RCC 7860 (cell line): ENCODE results near the gene SETD2.
"Not testable (repeated sequence)": the region's sequence is repeated elsewhere in the genome, so short reads cannot be mapped to it uniquely, and the experiment has no call there.

Source experiments
- DNase-seq: peaks from one replicate; pipeline ENCODE4 v3.0.0-alpha.2; 2015; ENCODE audit warnings: low spot score
- FAIRE-seq: peaks from 2 replicates; lab custom pipeline; 2012; peaks lifted over from hg19 to GRCh38; lab: Jason Lieb, UNC

SETD2 gene

GRCh38 chr3:47042231-47042791 lies 121.6 kb downstream of the SETD2 start:
- DNase-seq (no peak), FAIRE-seq (no peak)

- FAIRE-seq (no peak), DNase-seq (no peak)
These were observed 122.8 kb downstream of the SETD2 start for GRCh38 chr3:47041114-47041513.

- not testable (repeated sequence) for FAIRE-seq, DNase-seq
These were observed 126.6 kb downstream of the SETD2 start for GRCh38 chr3:47037302-47037701.

DNA sequence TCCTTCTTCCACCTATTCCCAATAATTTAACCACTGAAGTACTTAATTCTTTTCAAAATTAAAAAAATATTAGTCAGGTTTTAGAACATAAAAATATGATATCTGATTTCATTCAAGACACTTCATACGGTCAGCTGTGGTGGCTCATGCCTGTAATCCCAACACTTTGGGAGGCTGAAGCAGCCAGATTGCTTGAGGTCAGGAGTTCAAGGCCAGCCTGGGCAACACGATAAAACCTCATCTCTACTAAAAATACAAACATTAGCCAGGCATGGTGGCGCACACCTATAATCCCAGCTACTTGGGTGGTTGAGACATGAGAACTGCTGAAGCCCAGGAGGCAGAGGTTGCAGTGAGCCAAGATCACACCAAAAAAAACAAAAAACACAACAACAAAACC lies 127.8 kb downstream of the SETD2 start:
- FAIRE-seq (no peak), DNase-seq (no peak)

DNA sequence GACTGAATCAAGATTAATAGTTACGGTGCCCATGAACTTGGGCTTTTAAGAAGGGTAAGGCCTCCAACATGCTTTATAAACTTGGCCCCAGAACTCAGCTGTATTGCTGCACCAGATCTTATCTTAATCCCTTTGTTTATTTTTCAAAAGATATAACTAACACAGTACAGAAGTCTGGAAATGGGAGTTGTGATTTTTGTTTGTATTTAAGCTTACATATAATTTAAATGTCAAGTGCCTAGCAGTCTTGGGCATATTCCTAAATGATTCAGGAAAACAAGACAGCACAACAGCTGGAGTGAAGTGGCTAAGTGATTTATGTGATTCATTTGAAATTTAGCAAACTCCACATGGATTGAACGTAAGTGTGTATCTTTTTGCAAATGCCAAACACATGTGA lies 128.3 kb downstream of the SETD2 start:
- no peak for FAIRE-seq

GRCh38 chr3:47034868-47035489 lies 128.9 kb downstream of the SETD2 start:
- FAIRE-seq: no peak
- no peak for DNase-seq

More for the DNA sequence above, 128.3 kb downstream of the SETD2 start:
- no peak for DNase-seq

DNA sequence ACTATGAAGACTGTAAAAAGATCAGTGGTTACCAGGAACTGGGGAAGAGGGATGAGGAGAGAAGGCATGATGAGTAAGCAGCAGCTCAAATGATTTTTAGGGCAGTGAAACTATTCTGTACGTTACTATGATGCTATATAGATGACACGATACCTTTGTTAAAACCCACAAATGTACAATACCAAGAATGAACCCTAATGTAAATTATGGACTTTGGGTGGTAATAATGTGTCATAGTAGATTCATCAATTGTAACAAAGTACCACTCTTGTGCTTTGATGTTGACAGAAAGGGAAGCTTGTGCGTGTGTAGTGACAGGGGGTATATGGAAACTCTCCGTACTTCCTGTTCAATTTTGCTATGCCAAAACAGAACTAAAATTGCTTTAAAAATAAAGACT lies 132.9 kb downstream of the SETD2 start:
- DNase-seq, FAIRE-seq: not testable (repeated sequence)

- no peak for FAIRE-seq
- no peak for DNase-seq
These were observed 135.2 kb downstream of the SETD2 start for GRCh38 chr3:47028667-47029066.

DNA sequence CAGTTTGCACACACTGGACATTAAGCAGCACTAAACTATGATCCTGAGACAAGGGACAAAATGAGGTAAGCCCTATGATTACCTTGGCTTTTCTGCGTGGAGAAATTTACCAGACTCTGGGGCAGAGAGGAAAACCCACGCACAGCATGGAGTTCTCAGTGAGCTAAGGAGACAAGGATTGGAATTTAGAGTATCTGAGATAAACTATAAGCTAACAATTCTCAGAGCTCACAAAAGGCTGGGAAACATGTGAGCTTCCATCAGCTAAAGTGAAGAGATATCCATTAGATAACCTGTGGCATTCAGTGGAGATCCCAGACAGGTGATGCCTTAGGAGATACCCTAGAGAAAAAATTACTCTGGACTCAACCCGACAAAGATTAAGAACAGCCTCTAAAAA lies 135.8 kb downstream of the SETD2 start:
- DNase-seq (no peak), FAIRE-seq (no peak)

DNA sequence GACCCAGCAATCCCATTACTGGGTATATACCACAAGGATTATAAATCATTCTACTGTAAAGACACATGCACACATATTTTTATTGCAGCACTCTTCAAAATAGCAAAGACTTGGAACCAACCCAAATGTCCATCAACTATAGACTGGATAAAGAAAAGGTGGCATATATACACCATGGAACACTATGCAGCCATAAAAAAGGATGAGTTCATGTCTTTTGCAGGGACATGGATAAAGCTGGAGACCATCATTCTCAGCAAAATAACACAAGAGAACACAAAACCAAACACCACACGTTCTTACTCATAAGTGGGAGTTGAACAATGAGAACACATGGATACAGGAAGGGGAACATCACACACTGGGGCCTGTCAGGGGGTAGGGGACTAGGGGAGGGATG lies 137.5 kb downstream of the SETD2 start:
- not testable (repeated sequence) for FAIRE-seq, DNase-seq

- DNase-seq (no peak), FAIRE-seq (no peak)
These were observed 139.0 kb downstream of the SETD2 start for GRCh38 chr3:47024932-47025331.

- FAIRE-seq (no peak), DNase-seq (no peak)
These were observed 141.3 kb downstream of the SETD2 start for GRCh38 chr3:47022641-47023071.

DNA sequence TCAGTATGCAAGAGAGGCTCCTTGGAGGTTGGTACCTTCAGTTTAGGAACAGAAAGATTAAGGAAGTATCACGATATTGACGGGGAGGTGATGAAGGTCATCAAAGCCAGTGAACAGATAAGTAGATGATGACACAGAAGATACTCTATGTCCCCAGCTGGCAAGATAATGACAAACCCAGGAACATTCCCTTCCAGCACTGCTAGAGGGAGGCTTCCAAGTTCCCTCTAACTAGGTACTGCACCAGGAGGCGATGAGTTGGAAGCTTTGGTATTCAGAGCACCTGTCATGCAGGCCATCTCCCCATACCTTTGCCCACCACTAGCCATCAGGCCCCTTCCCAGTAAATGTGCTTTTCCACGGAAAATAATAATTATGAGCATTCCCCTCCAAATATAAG lies 143.6 kb downstream of the SETD2 start:
- no peak for DNase-seq
- no peak for FAIRE-seq

GRCh38 chr3:47019201-47019600 lies 144.7 kb downstream of the SETD2 start:
- no peak for FAIRE-seq
- peak; percentile 33 for DNase-seq

- FAIRE-seq (no peak), DNase-seq (no peak)
These were observed 145.7 kb downstream of the SETD2 start for GRCh38 chr3:47018269-47018611.

GRCh38 chr3:47017504-47018268 lies 146.2 kb downstream of the SETD2 start:
- peak; percentile 59 for DNase-seq

GRCh38 chr3:47016934-47017435 lies 146.9 kb downstream of the SETD2 start:
- peak; percentile 88 for DNase-seq
- FAIRE-seq: peak; percentile 83

More at GRCh38 chr3:47017504-47018268, 146.2 kb downstream of the SETD2 start:
- no peak for FAIRE-seq

GRCh38 chr3:47016086-47016933 lies 147.6 kb downstream of the SETD2 start:
- FAIRE-seq (no peak), DNase-seq (no peak)

DNA sequence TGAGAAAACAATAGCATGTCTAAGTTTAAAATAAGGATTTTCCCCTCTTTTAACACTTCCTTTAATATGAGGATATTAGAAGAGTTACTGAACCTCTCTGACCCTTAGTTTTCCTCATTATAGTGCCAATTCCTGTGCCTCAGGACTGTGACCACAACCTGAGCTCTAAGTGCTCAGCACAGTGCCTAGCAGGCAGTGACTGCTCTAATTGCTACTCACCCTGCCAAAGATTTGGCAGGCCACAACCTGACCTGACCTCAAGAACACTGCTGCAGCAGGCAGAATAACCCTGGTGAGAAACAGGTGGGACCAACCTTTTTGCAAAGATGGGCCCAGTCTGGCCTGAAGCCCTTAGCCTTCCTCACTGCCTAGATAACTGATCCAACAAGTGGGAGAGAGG lies 148.8 kb downstream of the SETD2 start:
- DNase-seq: no peak
- FAIRE-seq: no peak

GRCh38 chr3:47014036-47014435 lies 149.9 kb downstream of the SETD2 start:
- DNase-seq: no peak
- FAIRE-seq: no peak

- FAIRE-seq (no peak), DNase-seq (no peak)
These were observed 150.7 kb downstream of the SETD2 start for GRCh38 chr3:47013231-47013630.
